Lower lobe of right lung (tissue), 2 donors: ENCODE data around the gene ACBD6. TPM values are rescaled to one million over a fixed set of nuclear protein-coding genes. Genes with fewer than 3 reads are reported as not detected.
"Not testable (repeated sequence)": the region's sequence is repeated elsewhere in the genome, so short reads cannot be mapped to it uniquely, and the experiment has no call there.

ENCODE experiments used
- ATAC-seq, 2 donors: fragments of 200-7000 bp; cut with Tn5 transposase; one replicate each; pipeline ENCODE4 v1.9.1; 2020 to 2022; ENCODE audit warnings: mild to moderate bottlenecking in 2 of 2, moderate library complexity in 2 of 2
- DNase-seq: peaks from one replicate; pipeline ENCODE4 v3.0.0-alpha.2; 2020
- H3K27ac ChIP-seq: fragments of 200-600 bp; one replicate; pipeline ENCODE4 v1.8.0; 2022
- H3K27me3 ChIP-seq: fragments of 200-600 bp; one replicate; pipeline ENCODE4 v1.8.0; 2022; ENCODE audit warnings: low read depth
- H3K36me3 ChIP-seq: fragments of 200-600 bp; one replicate; pipeline ENCODE4 v1.8.0; 2022; ENCODE audit warnings: mild to moderate bottlenecking
- H3K4me1 ChIP-seq: fragments of 200-600 bp; one replicate; pipeline ENCODE4 v1.8.0; 2022
- H3K4me3 ChIP-seq: fragments of 200-600 bp; one replicate; pipeline ENCODE4 v1.8.0; 2022; ENCODE audit warnings: mild to moderate bottlenecking
- H3K9me3 ChIP-seq: fragments of 200-600 bp; one replicate; pipeline ENCODE4 v1.8.0; 2022
- intact Hi-C: fragments of 100-400 bp; cut with DNase I; formaldehyde crosslinking; loops from one replicate; pipeline ENCODE4 v1.11.0; 2022
- total RNA-seq: library from RNA; stranded (reverse); fragmentation: NEBNext Ultra II Directional; extraction: Animal tissue kit (Norgen Biotek cat#: 25700); gene quantifications from one replicate; pipeline ENCODE4 v1.2.1, GENCODE V29; 2021
- TF ChIP-seq, protein P1 (sequence below): fragments of 200-600 bp; IDR thresholded peaks from one replicate; pipeline ENCODE4 v1.8.0; 2022; ENCODE audit warnings: antibody characterized with exemption, mild to moderate bottlenecking
- donor health status: DM: no; HTN: yes; CAD: no; lungs with severe emphysema.

The ACBD6 gene
- total RNA-seq, 1 donor from 2014 or later: 37.4 TPM

DNA sequence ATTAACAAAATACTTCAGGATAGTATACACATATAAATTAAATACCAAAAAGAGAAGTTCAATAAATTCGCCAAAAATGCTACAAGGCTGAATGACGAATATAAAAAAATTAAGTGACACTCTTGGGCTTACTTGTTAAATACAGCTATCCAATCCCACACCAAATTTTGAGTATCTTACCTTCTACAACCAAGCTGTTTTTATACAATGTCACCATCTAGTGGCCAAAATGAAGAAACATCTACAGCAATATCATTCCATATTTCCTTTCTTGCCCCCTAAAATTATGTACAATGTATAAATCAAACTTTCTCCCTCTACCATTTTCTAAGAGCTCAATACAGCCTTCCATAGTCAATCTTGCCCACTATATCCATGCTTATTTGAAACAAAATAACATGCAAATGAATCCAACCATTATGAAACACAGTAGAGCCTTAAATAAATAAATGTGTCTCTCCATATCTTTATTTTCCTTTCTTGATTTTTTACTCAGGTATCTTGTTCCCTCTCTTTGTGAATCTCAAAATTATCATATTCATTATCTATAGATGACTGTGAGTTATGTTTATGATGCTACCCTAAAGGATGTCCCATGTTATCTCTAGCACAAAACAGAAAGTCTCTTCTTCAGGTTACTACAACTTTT lies 86.3 kb downstream of the ACBD6 start:
- H3K27ac ChIP-seq: no peak overlapping the region
- H3K27me3 ChIP-seq: no peaks in the 10 kb centered on the region
- no peaks in the 10 kb centered on the region for H3K4me1 ChIP-seq
- DNase-seq (no peak), ATAC-seq (peak in 1 of 2 donors; percentile 61)
- TF ChIP-seq, protein P1, sequence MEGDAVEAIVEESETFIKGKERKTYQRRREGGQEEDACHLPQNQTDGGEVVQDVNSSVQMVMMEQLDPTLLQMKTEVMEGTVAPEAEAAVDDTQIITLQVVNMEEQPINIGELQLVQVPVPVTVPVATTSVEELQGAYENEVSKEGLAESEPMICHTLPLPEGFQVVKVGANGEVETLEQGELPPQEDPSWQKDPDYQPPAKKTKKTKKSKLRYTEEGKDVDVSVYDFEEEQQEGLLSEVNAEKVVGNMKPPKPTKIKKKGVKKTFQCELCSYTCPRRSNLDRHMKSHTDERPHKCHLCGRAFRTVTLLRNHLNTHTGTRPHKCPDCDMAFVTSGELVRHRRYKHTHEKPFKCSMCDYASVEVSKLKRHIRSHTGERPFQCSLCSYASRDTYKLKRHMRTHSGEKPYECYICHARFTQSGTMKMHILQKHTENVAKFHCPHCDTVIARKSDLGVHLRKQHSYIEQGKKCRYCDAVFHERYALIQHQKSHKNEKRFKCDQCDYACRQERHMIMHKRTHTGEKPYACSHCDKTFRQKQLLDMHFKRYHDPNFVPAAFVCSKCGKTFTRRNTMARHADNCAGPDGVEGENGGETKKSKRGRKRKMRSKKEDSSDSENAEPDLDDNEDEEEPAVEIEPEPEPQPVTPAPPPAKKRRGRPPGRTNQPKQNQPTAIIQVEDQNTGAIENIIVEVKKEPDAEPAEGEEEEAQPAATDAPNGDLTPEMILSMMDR: peak; percentile 64
- peaks cover 15% of the 10 kb centered on the region for H3K36me3 ChIP-seq
- H3K9me3 ChIP-seq: no peaks in the 10 kb centered on the region
- H3K4me3 ChIP-seq: no peak overlapping the region
- intact Hi-C loops: no loop called here

DNA sequence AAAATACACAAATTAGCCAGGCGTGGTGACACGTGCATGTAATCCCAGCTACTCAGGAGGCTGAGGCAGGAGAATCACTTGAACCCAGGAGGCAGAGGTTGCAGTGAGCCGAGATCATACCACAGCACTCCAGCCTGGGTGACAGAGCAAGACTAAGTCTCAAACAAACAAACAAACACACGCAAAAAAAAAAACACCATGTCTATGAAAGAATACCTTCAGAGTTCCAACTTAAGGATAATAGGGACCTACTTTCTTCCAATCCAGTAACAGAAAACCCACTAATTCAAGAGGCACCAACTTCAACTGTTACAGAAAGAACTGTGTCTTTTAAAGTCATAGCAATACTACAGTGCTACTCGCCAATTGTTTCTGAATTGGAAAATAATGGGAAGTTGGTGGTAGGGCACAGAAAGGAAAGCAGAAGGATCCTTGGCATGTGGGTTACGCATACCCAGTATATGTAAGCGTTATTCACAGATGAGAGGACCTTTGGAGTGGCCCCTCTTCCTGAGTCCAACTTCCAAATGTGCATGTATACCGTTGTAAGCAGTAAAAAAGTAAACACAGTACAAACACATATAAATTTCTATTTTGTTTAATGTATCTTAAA lies 87.0 kb downstream of the ACBD6 start:
- Histone ChIP-seq H3K4me1 (no peaks in the 10 kb centered on the region), H3K27ac (no peak overlapping the region), H3K36me3 (peaks cover 19% of the 10 kb centered on the region), H3K9me3 (no peaks in the 10 kb centered on the region), H3K4me3 (no peak overlapping the region), H3K27me3 (no peaks in the 10 kb centered on the region)
- DNase-seq (no peak), ATAC-seq (peak in 1 of 2 donors; percentile 29)
- intact Hi-C loops: no loop called here
- TF ChIP-seq, protein P1: no peak

DNA sequence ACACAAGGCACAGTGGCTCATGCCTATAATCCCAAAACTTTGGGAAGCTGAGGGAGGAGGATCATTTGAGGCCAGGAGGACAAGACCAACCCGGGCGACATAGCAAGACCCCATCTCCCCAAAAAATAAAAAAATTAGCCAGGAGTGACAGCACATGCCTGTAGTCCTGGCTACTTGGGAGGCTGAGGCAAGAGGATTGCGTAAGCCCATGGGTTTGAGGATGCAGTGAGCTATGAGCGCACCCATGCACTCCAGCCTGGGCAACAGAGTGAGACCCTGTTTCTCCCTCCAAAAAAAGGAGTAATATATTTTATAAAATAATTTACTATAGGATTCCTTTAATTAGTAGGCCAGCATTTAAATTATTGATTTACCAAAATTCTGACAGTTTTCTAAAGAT lies 89.8 kb downstream of the ACBD6 start:
- DNase-seq: no peak
- Histone ChIP-seq H3K4me1 (no peaks in the 10 kb centered on the region), H3K27ac (no peak overlapping the region), H3K27me3 (no peaks in the 10 kb centered on the region), H3K36me3 (peaks cover 29% of the 10 kb centered on the region), H3K4me3 (no peak overlapping the region), H3K9me3 (no peaks in the 10 kb centered on the region)
- TF ChIP-seq, protein P1: no peak
- intact Hi-C loops: no loop called here
- ATAC-seq: no peak

DNA sequence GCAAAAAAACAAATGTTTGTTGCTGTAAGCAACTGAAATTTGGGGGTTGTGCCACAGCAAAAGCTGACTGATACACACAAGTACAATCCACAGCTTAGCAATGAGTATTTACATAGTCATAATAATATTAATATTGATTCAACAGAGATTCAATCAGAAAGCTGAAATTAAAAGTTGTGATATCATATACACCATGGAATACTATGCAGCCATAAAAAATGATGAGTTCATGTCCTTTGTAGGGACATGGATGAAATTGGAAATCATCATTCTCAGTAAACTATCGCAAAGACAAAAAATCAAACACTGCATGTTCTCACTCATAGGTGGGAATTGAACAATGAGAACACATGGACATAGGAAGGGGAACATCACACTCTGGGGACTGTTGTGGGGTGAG lies 94.2 kb downstream of the ACBD6 start:
- DNase-seq, H3K9me3 ChIP-seq, H3K4me3 ChIP-seq, H3K4me1 ChIP-seq, intact Hi-C loops, H3K27me3 ChIP-seq, ATAC-seq, H3K27ac ChIP-seq: not testable (repeated sequence)
- H3K36me3 ChIP-seq: peaks cover 29% of the 10 kb centered on the region

DNA sequence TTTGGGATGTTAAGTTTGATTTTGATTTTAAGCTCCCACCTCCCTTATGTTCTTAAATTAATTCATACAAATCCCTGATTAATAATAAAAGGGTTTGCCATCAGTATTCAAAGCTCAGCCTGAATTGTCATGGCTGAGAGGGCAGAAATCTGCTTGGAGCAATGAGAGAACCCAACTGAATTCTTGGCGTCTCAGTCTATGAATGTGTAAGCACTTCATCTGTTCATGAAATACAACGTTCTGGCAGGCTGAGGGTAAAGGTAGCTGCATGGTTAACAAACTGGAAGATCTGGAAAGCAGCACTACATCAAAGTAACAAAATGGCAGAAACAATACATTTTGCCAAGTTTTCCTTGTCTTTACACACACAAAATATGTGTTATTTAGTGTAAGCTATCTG lies 95.3 kb downstream of the ACBD6 start:
- no peak for ATAC-seq
- H3K4me3 ChIP-seq: no peak overlapping the region
- no peaks in the 10 kb centered on the region for H3K27me3 ChIP-seq
- H3K27ac ChIP-seq: no peak overlapping the region
- TF ChIP-seq, protein P1: no peak
- no peaks in the 10 kb centered on the region for H3K9me3 ChIP-seq
- peaks cover 20% of the 10 kb centered on the region for H3K36me3 ChIP-seq
- no peaks in the 10 kb centered on the region for H3K4me1 ChIP-seq
- intact Hi-C loops: no loop called here
- no peak for DNase-seq

DNA sequence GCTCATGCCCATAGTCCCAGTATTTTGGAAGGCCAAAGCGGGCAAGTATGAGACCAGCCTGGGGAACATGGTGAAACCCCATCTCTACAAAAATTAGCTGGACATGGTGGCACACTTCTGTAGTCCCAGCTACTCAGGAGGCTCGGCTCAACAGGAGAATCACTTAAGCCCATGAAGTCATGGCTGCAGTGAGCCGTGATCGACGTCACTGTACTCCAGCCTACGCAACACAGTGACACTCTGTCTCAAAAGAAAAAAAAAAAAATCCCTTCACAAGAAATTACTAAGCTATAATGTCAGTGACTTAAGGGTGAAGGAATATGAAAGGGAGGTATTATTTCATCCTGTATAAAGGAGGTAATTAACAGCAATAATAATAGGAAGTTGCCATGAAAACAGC lies 99.8 kb downstream of the ACBD6 start:
- TF ChIP-seq, protein P1: no peak
- ATAC-seq (no peak), DNase-seq (no peak)
- intact Hi-C loops: no loop called here
- H3K36me3 ChIP-seq: peaks cover 5% of the 10 kb centered on the region
- no peaks in the 10 kb centered on the region for H3K4me1 ChIP-seq
- no peaks in the 10 kb centered on the region for H3K9me3 ChIP-seq
- no peak overlapping the region for H3K4me3 ChIP-seq
- no peaks in the 10 kb centered on the region for H3K27me3 ChIP-seq
- H3K27ac ChIP-seq: no peak overlapping the region
